ENCODE measurements around the gene PRSS12. TPM values are rescaled to one million over a fixed set of nuclear protein-coding genes. Genes with fewer than 3 reads are reported as not detected.

Gene PRSS12
- total and polyA plus RNA-seq, 8 donors: 0.45 to 21.7 (median 9.0) TPM

- Histone ChIP-seq H3K9me3 (no peaks in the 10 kb centered on the region), H3K4me1 (no peaks in the 10 kb centered on the region), H3K27ac (no peak overlapping the region), H3K36me3 (no peaks in the 10 kb centered on the region), H3K27me3 (no peaks in the 10 kb centered on the region), H3K4me3 (no peak overlapping the region)
- TF ChIP-seq EP300 (IDR thresholded peaks at IDR 0.05) (no peak), POLR2A (IDR thresholded peaks at IDR 0.05) (no peak), POLR2AphosphoS5 (IDR thresholded peaks at IDR 0.05) (no peak), CTCF (IDR thresholded peaks at IDR 0.05) (no peak)
- WGBS, 5 donors: 53 to 80% (median 66%) methylated on average over 1 of the region's 1 CpG
- intact Hi-C loops (cut with DNase I; ENCODE audit: low total_unique reads): no loop called here
- DNase-seq: no peak
Observed at GRCh38 chr4:118338981-118339765, 13.6 kb downstream of the PRSS12 start.

- WGBS, 5 donors: 73 to 86% (median 77%) methylated on average over 1 of the region's 1 CpG
- H3K4me1 ChIP-seq: no peaks in the 10 kb centered on the region
- no peak for DNase-seq
- H3K36me3 ChIP-seq: no peaks in the 10 kb centered on the region
- intact Hi-C loops (cut with DNase I; ENCODE audit: low total_unique reads): no loop called here
- no peaks in the 10 kb centered on the region for H3K27me3 ChIP-seq
- no peak overlapping the region for H3K27ac ChIP-seq
- TF ChIP-seq POLR2A (IDR thresholded peaks at IDR 0.05) (no peak), EP300 (IDR thresholded peaks at IDR 0.05) (no peak), POLR2AphosphoS5 (IDR thresholded peaks at IDR 0.05) (no peak), CTCF (IDR thresholded peaks at IDR 0.05) (no peak)
- no peaks in the 10 kb centered on the region for H3K9me3 ChIP-seq
- no peak overlapping the region for H3K4me3 ChIP-seq
Observed at GRCh38 chr4:118338518-118338917, 14.3 kb downstream of the PRSS12 start.

- H3K4me3 ChIP-seq: no peak overlapping the region
- no peak for TF ChIP-seq POLR2AphosphoS5 (IDR thresholded peaks at IDR 0.05)
- no peak for TF ChIP-seq CTCF (IDR thresholded peaks at IDR 0.05)
- TF ChIP-seq POLR2A (IDR thresholded peaks at IDR 0.05): no peak
- TF ChIP-seq EP300 (IDR thresholded peaks at IDR 0.05): no peak
- no peaks in the 10 kb centered on the region for H3K36me3 ChIP-seq
- no peaks in the 10 kb centered on the region for H3K4me1 ChIP-seq
- H3K27ac ChIP-seq: no peak overlapping the region
- WGBS, 5 donors: 91 to 100% (median 94%) methylated on average over 4 of the region's 4 CpGs
- H3K9me3 ChIP-seq: no peaks in the 10 kb centered on the region
- no peak for DNase-seq
- H3K27me3 ChIP-seq: no peaks in the 10 kb centered on the region
- intact Hi-C loops (cut with DNase I; ENCODE audit: low total_unique reads): no loop called here
Observed at GRCh38 chr4:118337954-118338353, 14.8 kb downstream of the PRSS12 start.

- TF ChIP-seq POLR2A (IDR thresholded peaks at IDR 0.05) (no peak), CTCF (IDR thresholded peaks at IDR 0.05) (no peak), EP300 (IDR thresholded peaks at IDR 0.05) (no peak), POLR2AphosphoS5 (IDR thresholded peaks at IDR 0.05) (no peak)
- WGBS, 5 donors: 68 to 80% (median 70%) methylated on average over 4 of the region's 4 CpGs
- H3K27me3 ChIP-seq: no peaks in the 10 kb centered on the region
- H3K27ac ChIP-seq: no peak overlapping the region
- H3K36me3 ChIP-seq: no peaks in the 10 kb centered on the region
- no peaks in the 10 kb centered on the region for H3K9me3 ChIP-seq
- H3K4me1 ChIP-seq: no peaks in the 10 kb centered on the region
- DNase-seq: no peak
- intact Hi-C loops (cut with DNase I; ENCODE audit: low total_unique reads): no loop called here
- no peak overlapping the region for H3K4me3 ChIP-seq
Observed at GRCh38 chr4:118335774-118336173, 17.0 kb downstream of the PRSS12 start.

Data from stomach (tissue), 9 donors.